Heart left ventricle (tissue), 13 donors: ENCODE results near the gene TEX2.

ENCODE experiments used
- CTCF ChIP-seq, 12 donors: fragments of 200-600 bp; sonication (generic) in 4 of 12; IDR thresholded peaks; one replicate each; pipeline versions ENCODE4 v1.5.0 to v1.8.0; 2018 to 2022; ENCODE audit warnings: antibody characterized with exemption in 12 of 12, mild to moderate bottlenecking in 5 of 12
- POLR2A ChIP-seq, 2 donors: fragments of 450-650 bp; IDR thresholded peaks; one replicate each; pipeline ENCODE4 v1.6.1; 2017; ENCODE audit warnings: antibody characterized with exemption in 2 of 2, mild to moderate bottlenecking in 2 of 2, moderate library complexity in 2 of 2
- donor health status: ischemic (EF 13 %, LVEDD 7.1; RV severe dilation, severe dysfunction).
- donor health status: DM: no; HTN: yes; CAD: no.
- donor health status: DM: no; HTN: no; CAD: no.
- donor health status: ischemic (EF 25% LVEDD 6.9; RV normal size, moderate dysfunction).
- donor health status: ischemic (EF 25% LVEDD 5.7; RV mildly dilated, moderate dysfunction).
- donor health status: ischemic (EF 35%, LVEDD 5.7; RV mildly dilated, moderate dysfunction).
- donor health status: nonischemic (EF 11% LVEDD 7.7; RV severe dilation, severe dysfunction).
- donor health status: DM: yes; HTN: yes; CAD: no.
- donor health status: PGD.
- donor health status: ischemic (EF 29% LVEDD 5.4; RV normal size, mild dysfunction).
- donor health status: nonischemic (EF 23%, LVEDD 6.1; RV moderate dilation, normal function).

- peak in 8 of 12 donors; percentile 5 to 39 (median 19) for TF ChIP-seq CTCF (IDR thresholded peaks at IDR 0.05)
- no peak for TF ChIP-seq POLR2A (IDR thresholded peaks at IDR 0.05)
Observed at GRCh38 chr17:64172510-64172909, 90.5 kb downstream of the TEX2 start.
